SU-DHL-6 (cell line): ENCODE measurements around the gene USP43.

ENCODE experiments used
- H2AFZ ChIP-seq: fragments of 200-600 bp; sonication (generic); 2 replicates; pipeline ENCODE4 v1.6.1; 2014; ENCODE audit warnings: low read depth, mild to moderate bottlenecking, moderate library complexity, mixed read lengths, antibody characterized with exemption, low read length; ENCODE audit not compliant: severe bottlenecking
- H3F3A ChIP-seq: fragments of 200-600 bp; shearing (Covaris generic); 2 replicates; pipeline ENCODE4 v1.6.0; 2016; ENCODE audit warnings: antibody characterized with exemption, mild to moderate bottlenecking; ENCODE audit not compliant: insufficient read depth
- H3K27ac ChIP-seq: fragments of 200-600 bp; sonication (generic); 2 replicates; pipeline ENCODE4 v1.5.1; 2016; ENCODE audit warnings: low read depth, mild to moderate bottlenecking, low read length, moderate library complexity, mixed read lengths
- H3K27me3 ChIP-seq: fragments of 200-600 bp; sonication (generic), shearing (Covaris generic); 2 replicates; pipeline ENCODE4 v1.6.0; 2014; ENCODE audit warnings: mild to moderate bottlenecking, low read length
- H3K36me3 ChIP-seq: fragments of 200-600 bp; sonication (generic); 2 replicates; pipeline ENCODE4 v1.6.1; 2014; ENCODE audit warnings: mild to moderate bottlenecking, low read length, mixed read lengths
- H3K4me2 ChIP-seq: fragments of 300-600, 200-600 bp; shearing (Covaris generic), sonication (generic); 2 replicates; pipeline ENCODE4 v1.6.0; 2014; ENCODE audit warnings: low read length, low read depth, mild to moderate bottlenecking; ENCODE audit not compliant: poor library complexity, severe bottlenecking
- H3K4me3 ChIP-seq: fragments of 200-600 bp; sonication (generic); 2 replicates; pipeline ENCODE4 v1.5.1; 2014; ENCODE audit warnings: antibody characterized with exemption, low read length, mild to moderate bottlenecking, mixed read lengths; ENCODE audit not compliant: insufficient read depth, poor library complexity, severe bottlenecking
- H3K79me2 ChIP-seq: fragments of 200-600 bp; sonication (generic); 2 replicates; pipeline ENCODE4 v1.6.1; 2014; ENCODE audit warnings: mild to moderate bottlenecking, low read length, moderate library complexity; ENCODE audit not compliant: insufficient read depth
- H3K9ac ChIP-seq: fragments of 200-600 bp; sonication (generic); 2 replicates; pipeline ENCODE4 v1.7.0; 2014; ENCODE audit warnings: mild to moderate bottlenecking, low read length
- H3K9me2 ChIP-seq: fragments of 200-600 bp; sonication (generic); replicated peaks from 2 replicates; pipeline ENCODE4 v1.6.1; 2014; ENCODE audit warnings: low read length; ENCODE audit not compliant: insufficient read depth
- H3K9me3 ChIP-seq: fragments of 200-600 bp; sonication (generic); 2 replicates; pipeline ENCODE4 v1.6.1; 2014; ENCODE audit warnings: low read length, mixed read lengths; ENCODE audit not compliant: insufficient read depth
- H4K20me1 ChIP-seq: fragments of 200-600 bp; sonication (generic); 2 replicates; pipeline ENCODE4 v1.6.1; 2014; ENCODE audit warnings: low read depth, mild to moderate bottlenecking, antibody characterized with exemption, low read length, moderate library complexity, mixed read lengths
- CTCF ChIP-seq: fragments of 200-600 bp; sonication (generic); IDR thresholded peaks from one replicate; pipeline ENCODE4 v1.5.1; 2017; ENCODE audit warnings: antibody characterized with exemption, mild to moderate bottlenecking, low read length, moderate library complexity; ENCODE audit not compliant: insufficient read depth, poor library complexity, severe bottlenecking
- EZH2phosphoT487 ChIP-seq: fragments of 200-600 bp; sonication (generic), shearing (Covaris generic); conservative IDR thresholded peaks from 2 replicates; pipeline ENCODE4 v1.6.1; 2018; ENCODE audit warnings: mild to moderate bottlenecking, antibody characterized with exemption, low read length, moderate library complexity, mixed read lengths

USP43 gene

GRCh38 chr17:9669551-9670008, 24.3 kb downstream of the USP43 start:
- Histone ChIP-seq H3K4me2 (no peak overlapping the region), H2AFZ (no peak overlapping the region), H3K27me3 (no peaks in the 10 kb centered on the region), H3K79me2 (no peaks in the 10 kb centered on the region), H3K4me3 (no peak overlapping the region), H3K9me2 (no peaks in the 10 kb centered on the region), H4K20me1 (no peaks in the 10 kb centered on the region), H3K27ac (no peak overlapping the region), H3K36me3 (no peaks in the 10 kb centered on the region), H3K9ac (no peak overlapping the region), H3K9me3 (no peaks in the 10 kb centered on the region), H3F3A (no peaks in the 10 kb centered on the region)
- TF ChIP-seq EZH2phosphoT487 = no peak
- TF ChIP-seq CTCF = no peak

- Histone ChIP-seq H3K9ac (no peak overlapping the region), H3K27ac (no peak overlapping the region), H3K4me3 (no peak overlapping the region), H3K36me3 (no peaks in the 10 kb centered on the region), H3K4me2 (no peak overlapping the region), H3K79me2 (no peaks in the 10 kb centered on the region), H3F3A (no peaks in the 10 kb centered on the region), H4K20me1 (no peaks in the 10 kb centered on the region), H2AFZ (no peak overlapping the region), H3K9me3 (no peaks in the 10 kb centered on the region), H3K9me2 (no peaks in the 10 kb centered on the region), H3K27me3 (no peaks in the 10 kb centered on the region)
- TF ChIP-seq CTCF = no peak
- no peak for TF ChIP-seq EZH2phosphoT487
Measured at GRCh38 chr17:9670596-9670995, 25.3 kb downstream of the USP43 start.

- TF ChIP-seq EZH2phosphoT487 (no peak), CTCF (no peak)
- Histone ChIP-seq H3K4me3 (no peak overlapping the region), H3K9me3 (no peaks in the 10 kb centered on the region), H3K79me2 (no peaks in the 10 kb centered on the region), H3K4me2 (no peak overlapping the region), H2AFZ (no peak overlapping the region), H4K20me1 (no peaks in the 10 kb centered on the region), H3F3A (no peaks in the 10 kb centered on the region), H3K27me3 (no peaks in the 10 kb centered on the region), H3K36me3 (no peaks in the 10 kb centered on the region), H3K27ac (no peak overlapping the region), H3K9ac (no peak overlapping the region), H3K9me2 (no peaks in the 10 kb centered on the region)
Measured at GRCh38 chr17:9671559-9671958, 26.2 kb downstream of the USP43 start.

GRCh38 chr17:9672266-9672665, 26.9 kb downstream of the USP43 start:
- Histone ChIP-seq H3K4me3 (no peak overlapping the region), H3K4me2 (no peak overlapping the region)

More at GRCh38 chr17:9672266-9672665, 26.9 kb downstream of the USP43 start:
- no peak for TF ChIP-seq EZH2phosphoT487
- TF ChIP-seq CTCF = no peak
- no peaks in the 10 kb centered on the region for H3K9me2 ChIP-seq
- H4K20me1 ChIP-seq = no peaks in the 10 kb centered on the region
- no peak overlapping the region for H3K27ac ChIP-seq
- no peak overlapping the region for H3K9ac ChIP-seq
- H2AFZ ChIP-seq = no peak overlapping the region
- no peaks in the 10 kb centered on the region for H3K27me3 ChIP-seq
- no peaks in the 10 kb centered on the region for H3K9me3 ChIP-seq
- H3K79me2 ChIP-seq = no peaks in the 10 kb centered on the region
- no peaks in the 10 kb centered on the region for H3F3A ChIP-seq
- H3K36me3 ChIP-seq = no peaks in the 10 kb centered on the region
